Stimulated activated CD8-positive, alpha-beta memory T cell treated with anti-CD3 and anti-CD28 coated beads, Interleukin-7, amount 100 ng/mL, for 48 hours (primary cell): ENCODE data around the gene NUP188.
"Not testable (repeated sequence)": the region's sequence is repeated elsewhere in the genome, so short reads cannot be mapped to it uniquely, and the experiment has no call there.

Experiments
- DNase-seq, 2 donors: peaks; one replicate each; pipeline ENCODE4 v3.0.0-alpha.2; 2020; ENCODE audit warnings: low read depth in 1 of 2; ENCODE audit errors: extremely low read depth in 1 of 2

The NUP188 gene

GRCh38 chr9:128944966-128945365, 2.5 kb upstream of the NUP188 start:
- DNase-seq = not testable (repeated sequence)

GRCh38 chr9:128945798-128946501, 1.5 kb upstream of the NUP188 start:
- DNase-seq = no peak

- DNase-seq = no peak
Measured at GRCh38 chr9:128946571-128947276, 775 bp upstream of the NUP188 start.

GRCh38 chr9:128947277-128947526, 297 bp upstream of the NUP188 start:
- DNase-seq = no peak

- DNase-seq = not testable (repeated sequence)
Measured at GRCh38 chr9:128961403-128961802, 13.9 kb downstream of the NUP188 start.

- no peak for DNase-seq
Measured at GRCh38 chr9:128969491-128969890, 22.0 kb downstream of the NUP188 start.

GRCh38 chr9:128972956-128973355, 25.5 kb downstream of the NUP188 start:
- no peak for DNase-seq

GRCh38 chr9:128979111-128979510, 31.6 kb downstream of the NUP188 start:
- no peak for DNase-seq

- DNase-seq = no peak
Measured at GRCh38 chr9:128983536-128983935, 36.0 kb downstream of the NUP188 start.

- no peak for DNase-seq
Measured at GRCh38 chr9:128986671-128987070, 39.2 kb downstream of the NUP188 start.

- no peak for DNase-seq
Measured at GRCh38 chr9:128987805-128988204, 40.3 kb downstream of the NUP188 start.

GRCh38 chr9:128992995-128993394, 45.5 kb downstream of the NUP188 start:
- no peak for DNase-seq

- no peak for DNase-seq
Measured at GRCh38 chr9:128995791-128996190, 48.3 kb downstream of the NUP188 start.

GRCh38 chr9:128998462-128998861, 51.0 kb downstream of the NUP188 start:
- DNase-seq = no peak

GRCh38 chr9:128999581-129000206, 52.2 kb downstream of the NUP188 start:
- DNase-seq = no peak

- DNase-seq = no peak
Measured at GRCh38 chr9:129001504-129002325, 54.2 kb downstream of the NUP188 start.

- DNase-seq = no peak
Measured at GRCh38 chr9:129002992-129003391, 55.5 kb downstream of the NUP188 start.

GRCh38 chr9:129004173-129004572, 56.7 kb downstream of the NUP188 start:
- not testable (repeated sequence) for DNase-seq

- DNase-seq = no peak
Measured at GRCh38 chr9:129005336-129005997, 58.0 kb downstream of the NUP188 start.

GRCh38 chr9:129006328-129007034, 59.0 kb downstream of the NUP188 start:
- peak in 1 of 2 donors; percentile 20 for DNase-seq
